ENCODE measurements around the gene SCARF2.
"Not testable (repeated sequence)": the region's sequence is repeated elsewhere in the genome, so short reads cannot be mapped to it uniquely, and the experiment has no call there.

The SCARF2 gene

DNA sequence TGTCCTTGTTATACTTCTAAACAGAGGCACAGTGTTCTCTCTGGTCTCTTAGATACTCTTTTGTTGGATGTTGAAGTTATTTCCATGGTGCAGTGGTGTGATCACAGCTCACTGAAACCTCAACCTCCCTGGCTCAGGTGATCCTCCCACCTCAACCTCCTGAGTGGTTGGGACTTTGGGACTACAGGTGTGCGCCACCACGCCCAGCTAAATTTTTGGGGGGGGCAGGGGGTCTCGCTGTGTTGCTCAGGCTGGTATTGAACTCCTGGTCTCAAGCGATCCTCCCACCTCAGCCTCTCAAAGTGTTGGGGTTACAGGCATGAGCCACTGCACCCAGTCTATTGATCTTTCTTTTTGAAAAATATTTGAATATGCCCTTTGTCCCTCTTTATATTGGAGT lies 28.7 kb downstream of the SCARF2 start:
- DNase-seq: no peak

DNA sequence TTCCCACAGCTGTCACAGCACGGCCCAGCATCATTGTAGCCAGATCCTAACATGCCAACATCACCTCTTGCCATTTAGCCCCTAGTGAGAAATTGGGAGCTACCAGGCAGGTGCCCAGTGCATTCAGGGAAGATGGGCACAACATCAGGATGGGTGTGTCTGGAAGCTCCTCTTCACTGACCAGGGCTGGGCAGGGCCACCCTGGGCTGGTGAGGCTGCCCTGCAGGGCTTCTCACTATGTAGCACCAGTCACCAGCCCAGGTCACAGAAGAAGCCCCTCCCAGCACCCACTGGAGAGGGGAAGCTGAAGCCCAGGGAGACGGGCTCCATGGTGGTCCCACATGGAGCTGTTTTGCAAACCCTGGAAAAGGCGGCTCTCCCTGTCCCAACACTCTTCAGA lies 29.8 kb downstream of the SCARF2 start:
- no peak for DNase-seq

DNA sequence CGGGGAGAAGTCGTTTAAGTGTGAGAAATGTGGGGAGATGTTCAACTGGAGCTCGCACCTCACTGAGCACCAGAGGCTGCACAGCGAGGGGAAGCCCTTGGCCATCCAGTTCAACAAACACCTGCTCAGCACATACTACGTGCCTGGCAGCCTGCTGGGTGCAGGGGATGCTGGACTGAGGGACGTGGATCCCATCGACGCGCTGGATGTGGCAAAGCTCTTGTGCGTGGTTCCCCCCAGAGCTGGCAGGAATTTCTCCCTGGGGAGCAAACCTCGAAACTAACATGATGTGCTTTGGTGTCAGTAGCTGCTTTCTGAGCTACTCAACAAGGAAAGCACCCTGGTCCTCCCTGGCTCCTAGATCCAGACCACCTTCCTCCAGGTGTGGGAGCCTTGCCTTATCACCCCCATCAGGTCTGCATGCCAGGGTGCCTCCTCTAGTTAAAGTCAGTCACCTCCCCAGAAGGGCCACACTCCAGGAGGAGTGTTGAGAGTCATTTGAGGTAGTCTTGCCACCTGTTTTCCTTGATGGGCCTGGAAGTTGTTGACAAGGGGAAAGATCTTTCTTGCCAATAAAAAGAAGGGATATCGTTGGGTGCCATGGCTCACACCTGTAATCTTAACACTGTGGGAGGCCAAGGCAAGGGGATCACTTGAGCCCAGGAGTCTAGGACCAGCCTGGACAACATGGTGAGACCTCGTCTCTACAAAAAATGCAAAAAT lies 30.8 kb downstream of the SCARF2 start:
- DNase-seq: no peak

DNA sequence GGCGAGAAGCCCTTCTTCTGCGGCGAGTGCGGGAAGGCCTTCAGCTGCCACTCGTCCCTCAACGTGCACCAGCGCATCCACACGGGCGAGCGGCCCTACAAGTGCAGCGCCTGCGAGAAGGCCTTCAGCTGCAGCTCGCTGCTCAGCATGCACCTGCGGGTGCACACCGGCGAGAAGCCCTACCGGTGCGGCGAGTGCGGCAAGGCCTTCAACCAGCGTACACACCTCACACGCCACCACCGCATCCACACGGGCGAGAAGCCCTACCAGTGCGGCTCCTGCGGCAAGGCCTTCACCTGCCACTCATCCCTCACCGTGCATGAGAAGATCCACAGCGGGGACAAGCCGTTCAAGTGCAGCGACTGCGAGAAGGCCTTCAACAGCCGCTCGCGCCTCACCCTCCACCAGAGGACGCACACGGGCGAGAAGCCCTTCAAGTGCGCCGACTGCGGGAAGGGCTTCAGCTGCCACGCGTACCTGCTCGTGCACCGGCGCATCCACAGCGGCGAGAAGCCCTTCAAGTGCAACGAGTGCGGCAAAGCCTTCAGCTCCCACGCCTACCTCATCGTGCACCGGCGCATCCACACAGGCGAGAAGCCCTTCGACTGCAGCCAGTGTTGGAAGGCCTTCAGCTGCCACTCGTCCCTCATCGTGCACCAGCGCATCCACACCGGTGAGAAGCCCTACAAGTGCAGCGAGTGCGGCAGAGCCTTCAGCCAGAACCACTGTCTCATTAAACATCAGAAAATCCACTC lies 31.5 kb downstream of the SCARF2 start:
- no peak for DNase-seq

DNA sequence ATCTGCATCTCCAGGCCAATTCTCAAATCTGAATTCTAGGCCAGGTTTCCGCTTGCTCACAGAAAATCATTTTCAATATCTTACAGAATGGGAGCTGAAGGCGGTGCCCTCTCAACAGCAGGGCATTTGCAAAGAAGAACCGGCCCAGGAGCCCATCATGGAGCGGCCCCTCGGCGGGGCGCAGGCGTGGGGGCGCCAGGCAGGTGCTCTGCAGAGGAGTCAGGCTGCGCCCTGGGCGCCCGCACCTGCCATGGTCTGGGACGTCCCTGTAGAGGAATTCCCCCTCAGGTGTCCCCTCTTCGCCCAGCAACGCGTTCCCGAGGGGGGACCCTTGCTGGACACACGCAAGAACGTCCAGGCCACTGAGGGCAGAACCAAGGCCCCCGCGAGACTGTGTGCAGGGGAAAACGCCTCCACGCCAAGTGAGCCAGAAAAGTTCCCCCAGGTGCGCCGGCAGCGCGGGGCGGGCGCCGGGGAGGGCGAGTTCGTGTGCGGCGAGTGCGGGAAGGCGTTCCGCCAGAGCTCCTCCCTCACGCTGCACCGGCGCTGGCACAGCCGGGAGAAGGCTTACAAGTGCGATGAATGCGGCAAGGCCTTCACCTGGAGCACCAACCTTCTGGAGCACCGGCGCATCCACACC lies 32.2 kb downstream of the SCARF2 start:
- DNase-seq: no peak

DNA sequence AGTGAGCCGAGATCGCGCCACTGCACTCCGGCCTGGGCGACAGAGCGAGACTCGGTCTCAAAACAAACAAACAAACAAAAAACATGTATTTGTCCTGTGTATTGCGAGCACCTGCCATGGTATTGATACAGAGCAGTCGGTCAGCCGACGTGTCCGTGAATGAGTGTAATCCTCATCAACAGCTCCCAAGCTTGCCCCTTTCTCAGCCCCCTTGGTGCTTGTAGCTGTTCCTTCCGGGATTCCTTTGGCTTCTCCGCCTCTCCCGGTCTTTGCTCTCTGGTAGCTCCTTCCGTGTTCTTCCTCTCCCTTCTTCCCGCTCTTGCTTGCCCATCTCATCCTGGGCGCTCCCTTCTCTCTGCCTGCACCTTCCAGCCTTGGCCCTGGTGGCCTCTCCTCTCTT lies 32.7 kb downstream of the SCARF2 start:
- DNase-seq: no peak

DNA sequence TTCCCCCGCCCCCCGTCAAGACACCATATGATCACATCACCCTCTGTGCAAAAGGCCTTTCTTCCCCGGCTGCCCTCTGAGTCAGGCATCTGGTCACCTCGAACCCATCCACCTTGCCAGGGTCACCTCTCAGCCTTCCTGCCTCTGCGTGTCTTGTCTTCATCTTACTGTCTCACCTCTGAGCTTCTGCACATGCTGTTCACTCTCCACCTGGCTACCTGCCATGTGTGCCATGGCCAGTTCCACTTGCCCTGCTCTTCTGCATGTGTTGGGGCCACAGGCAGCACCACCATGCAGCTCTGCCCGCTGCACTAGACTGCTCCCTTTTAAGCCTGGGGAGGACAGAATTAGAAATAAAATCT lies 33.9 kb downstream of the SCARF2 start:
- DNase-seq: no peak

DNA sequence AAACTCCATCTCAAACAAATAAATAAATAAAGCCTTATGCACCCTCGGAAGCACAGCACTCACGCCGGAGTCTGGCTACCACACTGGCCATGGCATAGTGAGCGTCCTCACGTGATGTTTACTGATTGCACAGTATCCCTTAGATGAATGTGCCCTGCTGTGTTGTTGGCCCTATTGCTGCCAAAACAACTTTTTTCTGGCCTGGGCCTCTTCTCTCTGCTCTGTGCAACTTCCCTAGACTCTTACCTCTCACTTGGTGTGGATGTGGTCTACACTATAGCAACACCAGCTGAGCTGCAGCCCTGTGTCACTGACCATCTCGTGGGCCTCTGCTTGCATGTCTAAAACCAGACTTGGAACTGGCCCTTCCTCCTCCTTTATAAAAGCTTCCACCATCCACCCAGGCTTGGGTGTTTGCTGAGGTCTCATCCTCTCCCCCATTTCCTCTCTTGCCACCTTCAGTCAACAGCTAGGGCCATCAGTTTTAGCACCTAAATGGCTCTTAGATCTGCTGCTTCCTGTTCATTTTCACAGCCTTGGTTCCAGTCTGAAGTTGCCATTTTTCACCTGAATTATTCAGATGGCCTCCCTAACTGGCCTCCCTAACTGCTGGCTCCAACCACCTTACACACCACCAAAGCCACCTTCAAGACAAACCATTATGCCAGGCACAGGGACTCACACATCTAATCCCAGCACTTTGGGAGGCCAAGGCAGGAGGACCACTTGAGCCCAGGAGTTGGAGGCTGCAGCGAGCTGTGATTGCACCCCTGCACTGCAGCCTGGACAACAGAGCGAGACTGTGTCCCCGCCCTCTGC lies 34.5 kb downstream of the SCARF2 start:
- DNase-seq: no peak

DNA sequence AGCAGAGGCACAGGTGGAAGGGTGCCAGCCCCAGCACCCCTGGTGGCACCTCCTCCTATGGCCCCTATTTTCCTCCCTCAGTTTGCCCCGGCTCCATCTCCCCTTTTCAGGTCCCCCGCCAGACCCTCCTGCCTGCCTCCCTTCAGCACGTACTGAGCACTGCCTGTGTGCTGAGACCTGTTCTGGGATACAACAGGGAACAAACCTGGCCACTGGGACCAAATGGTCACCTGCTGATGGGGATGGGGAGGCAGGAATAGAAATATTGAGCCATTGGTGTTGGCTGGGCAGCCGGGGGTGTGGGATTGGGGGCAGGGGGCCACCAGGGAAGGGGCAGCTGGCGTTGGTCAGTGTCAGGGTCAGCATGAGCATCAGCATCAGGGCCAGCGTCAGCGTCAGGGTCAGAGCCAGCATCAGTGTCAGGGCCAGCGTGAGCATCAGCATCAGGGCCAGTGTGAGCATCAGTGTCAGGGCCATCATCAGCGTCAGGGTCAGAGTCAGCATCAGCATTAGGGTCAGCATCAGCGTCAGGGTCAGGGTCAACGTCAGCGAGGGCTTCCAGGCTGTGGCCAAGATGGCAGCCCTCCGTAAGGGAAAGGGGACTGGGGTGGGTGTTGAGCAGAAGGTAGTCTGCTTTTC lies 36.1 kb downstream of the SCARF2 start:
- no peak for DNase-seq

DNA sequence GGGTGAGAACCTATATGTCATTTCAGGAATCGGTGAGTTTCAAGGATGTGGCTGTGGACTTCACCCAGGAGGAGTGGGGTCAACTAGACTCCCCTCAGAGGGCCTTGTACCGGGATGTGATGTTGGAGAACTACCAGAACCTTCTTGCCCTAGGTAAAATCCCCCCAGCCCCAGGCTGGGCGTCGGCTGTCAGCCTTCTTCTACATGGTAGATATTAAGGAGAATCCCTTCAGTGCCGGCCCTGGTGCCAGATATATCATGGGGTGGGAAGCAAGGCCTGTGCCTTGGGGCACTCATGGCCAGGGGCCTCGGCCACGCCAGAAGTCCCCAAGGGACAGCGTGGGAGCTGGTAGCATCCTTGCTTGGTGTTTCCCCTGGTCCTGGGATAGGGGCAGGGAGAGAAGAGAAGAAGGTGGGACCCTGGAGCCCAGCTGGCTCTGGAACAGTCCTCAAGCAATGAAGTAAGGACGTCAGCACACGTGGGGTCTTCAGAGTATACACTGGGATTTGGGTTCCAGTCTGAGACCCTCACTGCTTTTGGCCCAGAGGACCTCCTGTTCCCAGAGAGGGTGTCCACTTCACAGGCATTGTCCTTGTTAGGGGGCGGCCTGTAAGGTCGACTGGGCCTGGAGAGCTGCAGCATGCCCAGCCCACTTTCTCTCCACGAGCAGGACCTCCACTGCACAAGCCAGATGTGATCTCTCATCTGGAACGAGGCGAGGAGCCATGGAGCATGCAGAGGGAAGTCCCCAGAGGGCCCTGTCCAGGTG lies 36.8 kb downstream of the SCARF2 start:
- no peak for DNase-seq

DNA sequence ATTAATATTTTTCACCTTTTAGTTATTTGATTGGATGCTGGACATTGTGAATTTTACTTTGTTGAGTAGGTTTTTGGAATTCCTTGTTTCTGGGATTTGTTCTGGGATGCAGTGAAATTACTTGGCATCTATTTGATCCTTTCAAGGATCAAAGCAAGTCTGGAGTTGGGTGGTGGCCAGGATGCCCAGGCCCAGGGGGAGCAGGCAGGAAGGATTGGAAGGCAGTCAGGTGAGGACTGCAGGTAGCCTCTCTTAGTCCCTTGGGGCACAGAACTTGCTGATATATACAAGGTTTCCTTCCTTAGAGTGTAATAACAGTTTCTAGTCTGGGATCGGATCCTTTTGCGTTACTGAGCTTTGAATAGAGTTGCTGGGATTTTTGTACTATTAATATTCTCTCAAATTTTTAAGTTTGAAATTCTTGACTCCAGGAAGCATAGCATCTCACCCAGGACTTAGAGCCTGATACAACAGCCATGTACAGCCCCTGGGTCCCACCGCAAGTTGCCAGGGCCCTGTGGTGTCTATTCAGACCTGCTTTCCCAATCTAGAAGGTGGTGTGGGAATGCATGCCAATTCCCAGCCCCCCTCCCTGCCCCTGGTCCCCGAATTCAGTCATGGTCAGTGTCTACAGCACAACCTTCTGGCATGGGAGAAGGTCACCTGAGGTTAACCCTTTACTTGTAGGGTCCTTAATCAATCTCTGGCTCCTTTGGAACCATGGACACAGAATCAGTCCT lies 37.6 kb downstream of the SCARF2 start:
- DNase-seq: no peak

DNA sequence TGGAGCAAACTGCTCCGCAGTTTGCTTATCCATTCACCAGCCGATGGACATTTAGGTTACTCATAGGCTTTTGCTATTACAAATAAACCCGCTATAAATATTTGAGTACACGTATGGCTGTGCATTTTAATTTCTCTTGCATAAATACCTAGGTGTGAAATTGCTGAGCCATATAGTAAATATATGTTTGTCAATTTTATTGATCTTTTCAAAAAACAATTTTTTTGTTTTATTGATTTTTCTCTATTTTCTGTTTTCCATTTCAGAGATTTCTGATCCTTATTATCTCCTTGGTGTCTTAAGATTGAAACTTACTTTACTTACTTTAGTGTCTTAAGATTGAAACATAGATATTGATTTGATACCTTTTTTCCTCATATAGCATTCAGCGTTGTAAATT lies 39.2 kb downstream of the SCARF2 start:
- no peak for DNase-seq

DNA sequence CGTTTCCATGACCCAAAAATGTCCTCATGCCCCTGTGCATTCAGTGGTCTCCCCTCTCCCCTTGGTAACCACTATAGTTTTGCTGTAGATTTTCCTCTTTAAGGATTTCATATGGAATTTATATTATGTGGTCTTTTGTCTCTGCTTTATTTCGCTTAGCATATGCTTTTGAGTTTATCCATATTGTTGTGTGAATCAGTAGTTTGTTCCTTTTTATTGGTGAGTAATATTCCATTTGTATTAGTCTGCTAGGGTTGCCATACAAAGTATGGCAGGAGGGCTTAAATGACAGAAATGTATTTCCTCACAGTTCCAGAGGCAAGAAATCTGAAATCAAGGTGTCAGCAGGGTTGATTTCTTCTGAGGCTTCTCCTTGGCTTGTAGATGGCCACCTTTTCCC lies 40.1 kb downstream of the SCARF2 start:
- DNase-seq: no peak

DNA sequence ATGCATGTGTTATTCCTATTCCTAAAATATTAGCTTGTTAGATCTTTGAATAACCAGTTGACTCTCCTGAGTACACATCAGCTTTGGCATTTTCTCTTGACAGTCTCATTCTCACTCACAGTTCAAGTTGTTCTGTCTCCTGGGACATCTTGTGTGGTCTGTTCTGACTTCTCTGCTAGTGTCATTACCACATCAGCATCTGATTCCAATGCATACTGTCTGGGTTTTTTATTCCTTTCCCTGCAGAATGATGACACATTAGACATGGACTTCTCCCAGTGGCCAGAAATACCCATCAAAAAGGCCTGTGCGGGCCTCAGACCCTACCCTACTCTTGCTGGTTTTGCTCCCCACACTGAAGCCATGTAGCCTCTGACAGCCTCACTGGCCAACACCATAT lies 41.0 kb downstream of the SCARF2 start:
- no peak for DNase-seq

DNA sequence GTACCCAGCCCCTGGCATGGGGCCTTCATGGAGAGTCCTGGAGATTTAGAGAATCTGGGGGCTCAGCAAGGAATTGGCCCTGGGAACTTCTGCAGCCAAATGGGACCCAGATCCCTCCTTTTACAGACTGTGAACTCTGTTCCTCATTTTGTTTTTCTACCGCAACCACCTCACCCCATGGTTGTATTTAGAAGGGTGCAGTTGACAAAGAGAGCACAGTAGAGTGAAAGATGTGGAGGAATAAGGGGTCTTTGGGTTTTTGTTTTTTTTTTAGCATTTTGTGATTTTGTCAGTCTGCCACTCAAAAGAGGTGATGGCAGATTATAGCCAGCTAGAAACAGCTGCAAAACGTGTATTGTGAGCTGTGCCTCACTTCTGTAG lies 41.7 kb downstream of the SCARF2 start:
- no peak for DNase-seq

DNA sequence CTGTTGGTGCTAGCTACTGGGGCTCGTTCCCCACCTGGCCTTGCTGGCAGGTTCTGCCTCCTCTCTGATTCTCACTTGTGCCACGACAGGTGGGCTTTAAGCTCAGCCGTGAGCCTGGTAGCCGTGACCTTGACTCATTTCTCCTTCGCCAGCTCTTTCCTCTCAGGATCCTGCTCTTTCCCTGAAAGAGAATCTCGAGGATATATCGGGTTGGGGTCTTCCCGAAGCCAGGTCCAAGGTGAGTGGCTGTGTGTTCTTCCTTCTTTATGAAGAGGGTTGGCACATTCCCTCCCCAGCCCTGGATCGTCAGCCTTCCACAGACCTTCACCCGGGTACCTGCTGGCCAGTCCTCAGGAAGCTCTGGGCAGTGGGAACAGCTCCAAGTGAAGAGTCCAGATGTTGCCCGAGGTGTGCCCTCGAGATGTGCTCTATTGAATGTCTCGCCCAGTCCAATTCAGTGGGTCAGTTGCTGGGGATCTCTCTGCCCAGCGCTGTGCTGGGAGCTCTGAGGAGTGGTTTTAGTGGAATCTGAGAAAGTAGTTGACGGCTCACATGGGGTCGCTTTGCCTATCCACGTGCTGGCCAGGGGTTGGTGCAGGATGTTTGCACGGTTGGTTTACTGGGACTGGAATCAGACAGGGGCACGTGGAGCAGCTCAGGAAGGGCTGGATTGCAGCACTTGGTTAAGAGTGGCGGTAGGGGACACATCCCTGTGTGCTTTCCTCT lies 42.3 kb downstream of the SCARF2 start:
- DNase-seq: no peak

DNA sequence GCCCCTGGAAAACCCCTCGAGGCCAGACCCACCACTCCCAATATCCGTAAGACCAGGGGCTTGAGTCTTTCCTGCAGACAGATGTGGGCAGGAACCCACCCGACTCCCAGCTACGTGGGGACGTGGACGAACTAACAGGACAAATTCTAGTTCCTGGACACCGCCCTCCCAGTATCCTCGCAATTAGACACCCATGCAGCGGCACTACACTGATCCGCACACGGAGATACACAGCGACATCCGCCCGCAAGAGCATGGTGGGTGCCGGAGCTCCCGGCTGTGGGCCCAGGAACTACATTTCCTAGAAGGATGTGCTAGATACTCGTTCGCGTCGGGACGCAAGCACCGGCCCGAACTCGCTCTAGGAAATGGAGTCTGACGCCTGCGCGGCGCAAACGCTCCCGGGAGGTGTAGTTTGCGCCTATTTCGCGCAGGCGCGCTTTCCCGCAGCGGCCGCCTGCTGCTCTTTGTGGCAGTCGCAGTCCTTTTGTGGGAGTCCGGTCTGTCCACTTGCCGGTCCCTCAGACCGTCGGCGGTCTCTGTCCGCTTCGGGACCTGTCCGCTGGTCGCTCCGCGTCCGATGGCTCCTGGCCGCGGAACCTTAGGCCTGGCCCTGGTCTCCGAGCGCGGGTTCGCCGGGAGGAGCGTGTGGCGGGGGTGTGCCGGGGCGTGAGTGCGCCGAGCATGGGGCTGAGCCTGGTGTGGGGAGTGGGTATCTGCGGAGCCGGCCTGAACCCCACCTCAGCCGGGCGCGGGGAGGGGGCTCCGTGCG lies 43.7 kb downstream of the SCARF2 start, which contains the start of gene ZNF74:
Gene ZNF74 (plus strand): TSS at position 447 of the 772 bp plus-strand sequence. CDS start 478 bp downstream, outside the sequence.
- peak; percentile 83 for DNase-seq

DNA sequence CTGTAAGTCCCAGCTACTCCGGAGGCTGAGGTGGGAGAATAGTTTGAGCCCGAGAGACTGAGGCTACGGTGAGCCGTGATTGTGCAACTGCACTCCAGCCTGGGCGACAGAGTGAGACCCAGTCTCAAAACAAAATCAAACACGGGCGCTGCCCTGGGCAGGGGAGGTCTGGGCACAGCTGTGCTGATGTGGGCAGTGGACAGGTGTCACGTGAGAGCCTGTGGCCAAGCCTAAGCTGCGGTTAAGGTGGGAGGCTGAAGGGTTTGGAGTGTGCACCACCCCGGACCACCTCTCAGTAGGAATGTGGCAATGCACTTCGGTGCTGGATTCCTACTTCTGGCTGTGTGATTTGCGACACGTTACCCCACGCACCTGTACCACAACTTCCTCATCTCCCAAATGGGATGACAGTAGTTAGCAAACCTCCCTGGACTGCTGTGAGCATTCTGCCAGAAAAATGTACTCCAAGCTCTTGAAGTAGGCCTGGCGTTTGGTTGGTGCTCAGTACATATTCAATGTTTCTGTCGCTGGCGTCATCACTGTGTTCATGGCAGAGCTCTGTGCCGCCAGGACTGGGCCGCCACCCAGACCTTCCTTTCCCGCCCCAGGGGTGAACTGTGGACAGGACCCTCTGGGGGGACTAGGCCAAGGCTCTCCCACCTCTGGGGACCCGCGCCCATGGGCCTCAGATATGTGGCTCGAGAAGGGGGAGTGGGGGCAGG lies 44.5 kb downstream of the SCARF2 start:
- DNase-seq: no peak

DNA sequence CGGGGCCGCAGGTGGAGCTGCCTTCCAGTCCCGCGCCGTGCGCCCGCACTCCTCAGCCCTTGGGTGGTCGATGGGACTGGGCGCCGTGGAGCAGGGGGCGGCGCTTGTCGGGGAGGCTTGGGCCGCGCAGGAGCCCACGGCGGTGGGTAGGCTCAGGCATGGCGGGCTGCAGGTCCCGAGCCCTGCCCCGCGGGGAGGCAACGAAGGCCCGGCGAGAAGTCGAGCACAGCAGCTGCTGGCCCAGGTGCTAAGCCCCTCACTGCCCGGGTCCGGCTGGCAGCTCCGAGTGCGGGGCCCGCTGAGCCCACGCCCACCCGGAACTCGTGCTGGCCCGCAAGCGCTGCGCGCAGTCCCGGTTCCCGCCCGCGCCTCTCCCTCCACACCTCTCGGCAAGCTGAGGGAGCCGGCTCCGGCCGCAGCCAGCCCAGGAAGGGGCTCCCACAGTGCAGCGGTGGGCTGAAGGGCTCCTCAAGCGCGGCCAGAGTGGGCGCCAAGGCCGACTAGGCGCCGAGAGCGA lies 45.2 kb downstream of the SCARF2 start:
- DNase-seq: not testable (repeated sequence)

Data from stimulated activated CD4-positive, alpha-beta T cell treated with anti-CD3 and anti-CD28 coated beads, Interleukin-4, amount 100 ng/mL, for 24 hours (primary cell).